Right kidney (tissue), 1 donor: ENCODE data around the gene CECR2.

Source experiments
- DNase-seq: peaks from one replicate; pipeline ENCODE4 v3.0.0-alpha.2; 2016

CECR2 gene

DNA sequence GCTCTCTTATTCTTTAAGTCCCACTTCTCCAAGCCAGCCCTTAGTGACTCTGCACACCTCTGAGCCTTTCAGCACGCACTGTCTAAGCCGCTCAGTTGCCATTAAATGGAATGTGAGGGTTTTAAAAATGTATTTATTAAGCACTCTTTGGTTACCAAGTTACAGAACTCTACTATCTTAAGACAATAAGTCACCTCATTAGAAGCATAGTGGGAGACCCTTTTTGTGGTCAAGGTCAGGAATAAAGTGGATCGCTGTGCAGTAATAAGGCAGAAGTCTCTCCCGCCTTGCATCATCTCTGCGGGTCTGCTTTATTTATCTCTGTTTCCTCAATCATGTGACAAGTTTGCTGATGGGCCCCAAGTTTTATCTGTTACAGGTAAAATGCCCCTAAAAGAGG, 205.9 kb downstream of the CECR2 start:
- no peak for DNase-seq

DNA sequence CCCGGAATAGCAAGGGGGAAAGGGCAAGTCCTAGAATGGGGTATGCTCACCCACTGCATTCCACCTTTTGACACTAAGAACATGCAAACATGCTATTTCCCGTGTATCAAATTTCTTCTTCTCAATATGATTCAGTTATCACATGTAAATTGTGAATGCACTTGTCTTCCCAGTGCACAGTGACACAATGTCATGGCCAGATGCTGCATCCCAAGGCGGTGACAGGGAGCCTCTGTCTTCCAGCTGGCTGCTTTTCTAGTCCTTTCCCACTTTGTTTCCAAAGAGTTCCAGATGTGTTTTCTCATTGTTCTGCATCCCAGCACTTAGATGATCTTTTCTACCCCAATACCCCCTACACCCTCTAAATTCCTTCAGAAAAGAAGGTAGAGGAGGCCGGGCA, 206.4 kb downstream of the CECR2 start:
- no peak for DNase-seq

DNA sequence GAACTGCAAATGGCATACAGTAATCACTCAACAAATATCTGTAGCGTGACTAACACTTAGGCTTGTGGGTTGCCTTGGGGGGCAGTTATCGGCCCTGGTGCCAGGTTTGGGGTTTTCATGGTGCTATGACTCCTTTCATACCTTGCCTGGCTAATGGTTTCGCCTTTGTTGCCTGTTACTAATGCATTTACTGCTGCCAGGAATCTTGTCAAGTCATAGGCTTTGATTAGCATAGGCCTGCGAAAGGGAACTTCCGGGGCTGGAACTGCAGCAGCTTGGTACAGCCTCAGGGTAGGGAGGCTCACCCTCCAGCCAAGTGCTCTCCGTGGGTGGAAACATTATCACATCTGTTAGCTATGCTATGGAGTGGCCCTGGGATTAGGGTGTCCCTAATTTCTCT, 207.2 kb downstream of the CECR2 start:
- no peak for DNase-seq

DNA sequence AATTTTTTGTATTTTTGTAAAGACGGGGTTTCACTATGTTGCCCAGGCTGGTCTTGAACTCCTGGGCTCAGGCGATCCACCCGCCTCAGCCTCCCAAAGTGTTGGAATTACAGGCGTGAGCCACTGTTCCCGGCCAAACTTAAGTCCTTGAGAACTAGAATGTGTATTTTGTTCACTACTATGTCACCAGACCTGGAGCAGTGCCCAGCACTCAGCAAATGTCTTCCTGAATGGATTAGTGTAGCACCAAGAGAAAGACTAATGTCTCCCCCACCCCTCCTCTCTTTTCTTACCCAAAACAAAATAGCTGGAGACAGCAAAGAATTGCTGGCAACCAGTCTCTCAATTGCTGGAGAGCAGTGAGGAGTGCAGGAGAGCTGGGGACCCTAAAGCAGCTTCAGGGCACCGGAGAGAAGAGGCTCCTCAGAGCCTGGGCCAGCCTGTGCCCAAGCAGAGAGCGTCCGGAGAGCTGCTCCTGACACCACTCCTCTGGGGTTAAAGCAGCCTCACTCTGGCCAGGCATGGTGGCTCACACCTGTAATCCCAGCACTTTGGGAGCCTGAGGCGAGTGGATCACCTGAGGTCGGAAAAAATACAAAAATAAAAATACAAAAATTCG, 209.0 kb downstream of the CECR2 start:
- DNase-seq: no peak

DNA sequence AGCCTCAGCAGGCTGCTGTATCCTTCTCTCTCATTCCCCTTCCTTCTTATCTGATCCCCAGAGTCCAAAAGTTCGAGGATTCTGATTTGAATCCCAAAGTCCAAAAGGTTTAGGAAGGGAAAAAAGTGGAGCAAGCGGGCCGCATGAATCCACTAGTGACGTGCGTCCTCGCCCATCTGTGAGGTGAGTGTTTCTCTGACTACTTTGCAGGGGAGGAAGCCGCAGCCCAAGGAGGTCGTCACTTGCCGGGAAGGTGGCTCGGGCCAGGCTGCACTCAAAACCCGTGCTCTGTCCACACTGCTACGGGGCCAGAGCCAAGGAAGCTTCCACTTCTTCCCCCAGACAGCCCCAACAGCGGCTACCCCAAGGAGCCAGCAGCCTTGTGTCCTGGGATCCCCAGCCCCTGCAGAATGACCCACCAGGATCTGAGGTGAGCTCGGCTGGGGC, 210.3 kb downstream of the CECR2 start:
- DNase-seq: no peak

DNA sequence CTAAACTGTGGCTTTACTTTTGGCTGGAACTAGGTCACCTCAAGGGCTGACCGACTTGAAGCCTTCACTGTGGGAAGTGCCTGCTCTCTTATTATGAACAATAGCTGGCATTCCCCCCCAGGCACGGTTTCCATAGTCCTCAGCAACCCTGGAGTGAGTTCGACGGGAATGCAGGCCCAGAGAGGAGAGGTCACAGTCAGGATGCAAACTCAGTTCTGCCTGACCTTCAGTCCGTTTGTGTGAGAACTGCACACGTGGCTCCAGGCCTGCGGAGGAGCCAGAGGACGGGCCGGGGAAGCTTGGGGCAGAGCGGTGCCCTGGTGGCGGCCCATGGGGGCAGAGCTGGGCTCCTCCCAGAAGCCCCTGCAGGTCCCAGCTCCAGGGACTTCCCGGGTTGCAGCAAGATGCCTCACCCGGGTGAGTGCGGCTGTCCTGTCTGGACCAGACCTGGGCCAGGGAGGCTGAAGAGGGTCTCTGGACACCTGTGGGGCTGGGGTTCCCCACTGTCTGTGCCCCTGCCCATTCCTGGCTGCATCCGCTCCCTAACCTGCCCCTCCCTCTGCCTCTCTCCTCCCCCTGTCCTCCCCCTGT, 211.3 kb downstream of the CECR2 start:
- DNase-seq: peak; percentile 11

DNA sequence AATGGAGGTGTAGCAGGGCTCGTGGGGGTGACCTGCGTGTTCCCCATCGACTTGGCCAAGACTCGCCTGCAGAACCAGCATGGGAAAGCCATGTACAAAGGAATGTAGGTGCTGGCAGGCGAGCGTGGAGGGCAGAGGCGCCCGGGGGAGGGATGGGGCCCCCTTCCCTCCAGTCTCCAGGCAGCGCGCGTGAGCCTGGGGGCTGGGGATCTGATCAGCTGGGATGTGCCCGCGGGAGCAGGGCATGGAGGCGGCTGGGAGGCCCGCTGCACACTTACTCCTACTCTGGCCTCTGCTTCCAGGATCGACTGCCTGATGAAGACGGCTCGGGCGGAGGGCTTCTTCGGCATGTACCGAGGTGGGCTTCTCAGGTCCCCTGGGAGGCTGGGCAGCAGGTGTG, 211.8 kb downstream of the CECR2 start:
- peak; percentile 32 for DNase-seq

DNA sequence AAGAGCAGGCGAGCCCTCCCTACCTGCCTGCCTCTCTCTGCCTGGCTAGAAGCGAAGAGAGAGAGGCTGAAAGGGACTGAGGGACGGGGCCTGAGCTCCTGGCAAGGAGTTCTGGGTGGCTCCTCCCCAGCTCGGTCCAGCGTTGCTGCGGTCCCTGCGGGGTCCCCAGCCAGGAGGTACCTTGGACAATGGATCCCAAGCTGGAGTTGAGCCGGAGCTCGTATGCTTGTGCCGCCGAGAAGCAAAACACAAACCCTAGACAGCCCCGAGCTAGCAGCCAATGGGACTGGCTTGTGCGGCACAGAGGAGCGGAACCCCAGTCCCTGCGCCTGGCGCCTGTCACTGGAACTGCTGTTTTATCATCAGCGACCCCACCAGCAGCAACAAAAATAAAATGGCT, 212.4 kb downstream of the CECR2 start:
- DNase-seq: no peak

DNA sequence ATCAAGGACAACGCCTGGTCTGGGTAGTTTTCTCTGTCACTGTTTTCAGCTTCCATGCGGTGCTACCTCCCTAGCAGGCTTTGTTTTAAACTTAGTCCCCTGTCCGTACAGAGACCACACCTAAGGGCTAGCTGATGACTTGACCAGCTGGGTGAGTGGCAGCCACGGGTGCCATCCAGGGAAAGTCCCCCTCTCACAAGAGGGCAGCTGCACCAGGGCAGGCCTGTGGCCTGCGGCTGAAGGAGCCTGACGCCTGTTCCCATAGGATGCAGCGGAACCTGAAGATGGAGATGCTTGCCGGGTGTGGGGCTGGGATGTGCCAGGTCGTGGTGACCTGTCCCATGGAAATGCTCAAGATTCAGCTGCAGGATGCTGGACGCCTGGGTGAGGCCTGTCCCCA, 213.9 kb downstream of the CECR2 start:
- no peak for DNase-seq

DNA sequence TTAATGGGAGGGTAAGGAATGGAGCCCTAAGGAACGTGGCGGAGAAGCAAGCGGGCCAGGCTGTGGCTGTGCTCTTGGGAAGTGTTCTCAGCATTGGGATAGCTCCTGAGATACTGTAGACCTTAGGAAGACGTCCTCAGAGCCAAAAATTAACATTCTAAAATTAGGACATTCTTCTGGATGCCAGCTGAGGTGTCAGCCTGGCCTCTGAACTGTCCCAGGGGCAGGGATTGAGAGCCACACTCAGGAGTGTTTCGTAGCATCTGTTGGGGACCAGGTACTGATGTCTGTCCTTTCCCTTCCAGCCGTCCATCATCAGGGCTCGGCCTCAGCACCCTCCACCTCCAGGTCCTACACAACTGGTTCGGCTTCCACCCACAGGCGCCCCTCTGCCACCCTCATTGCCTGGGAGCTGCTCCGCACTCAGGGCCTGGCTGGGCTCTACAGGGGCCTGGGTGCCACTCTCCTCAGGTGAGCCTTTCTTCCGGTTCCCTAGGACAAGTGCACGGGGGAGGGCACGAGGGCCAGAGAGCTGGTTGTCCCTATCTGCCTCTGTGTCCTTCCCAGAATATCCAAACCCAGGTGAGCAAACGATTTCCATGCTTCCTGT, 217.7 kb downstream of the CECR2 start:
- DNase-seq: no peak

DNA sequence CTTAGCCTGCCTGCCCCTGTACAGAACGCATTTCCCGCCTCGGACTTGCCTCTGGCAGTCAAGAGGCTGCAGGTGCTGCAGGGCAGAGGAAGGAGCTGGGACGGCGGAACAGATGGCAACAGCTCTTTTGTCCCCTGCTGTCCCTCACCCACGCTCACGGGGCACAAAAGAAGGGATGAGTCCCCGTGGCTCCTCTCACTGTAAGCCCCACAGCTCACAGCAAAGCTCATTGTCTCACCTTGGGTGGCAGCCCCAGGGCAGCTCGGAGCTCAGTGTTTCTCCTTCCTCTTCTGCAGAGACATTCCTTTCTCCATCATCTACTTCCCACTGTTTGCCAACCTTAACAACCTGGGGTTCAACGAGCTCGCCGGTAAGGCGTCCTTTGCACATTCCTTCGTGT, 218.4 kb downstream of the CECR2 start:
- no peak for DNase-seq

DNA sequence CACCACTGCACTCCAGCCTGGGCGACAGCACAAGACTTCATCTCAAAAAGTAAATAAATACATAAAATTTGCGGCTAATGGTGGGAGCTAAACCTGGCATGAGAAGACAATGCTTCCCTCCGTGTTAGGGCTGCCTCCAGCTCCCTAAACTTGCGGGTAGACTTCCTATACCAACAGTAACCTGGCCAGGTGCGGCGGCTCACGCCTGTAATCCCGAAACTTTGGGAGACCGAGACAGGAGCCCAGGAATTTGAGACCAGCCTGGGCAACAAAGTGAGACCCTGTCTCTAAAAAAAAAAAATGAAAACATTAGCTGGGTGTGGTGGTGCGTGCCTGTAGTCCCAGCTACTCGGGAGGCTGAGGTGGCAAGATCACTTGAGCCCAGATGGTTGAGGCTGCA, 219.3 kb downstream of the CECR2 start:
- no peak for DNase-seq

DNA sequence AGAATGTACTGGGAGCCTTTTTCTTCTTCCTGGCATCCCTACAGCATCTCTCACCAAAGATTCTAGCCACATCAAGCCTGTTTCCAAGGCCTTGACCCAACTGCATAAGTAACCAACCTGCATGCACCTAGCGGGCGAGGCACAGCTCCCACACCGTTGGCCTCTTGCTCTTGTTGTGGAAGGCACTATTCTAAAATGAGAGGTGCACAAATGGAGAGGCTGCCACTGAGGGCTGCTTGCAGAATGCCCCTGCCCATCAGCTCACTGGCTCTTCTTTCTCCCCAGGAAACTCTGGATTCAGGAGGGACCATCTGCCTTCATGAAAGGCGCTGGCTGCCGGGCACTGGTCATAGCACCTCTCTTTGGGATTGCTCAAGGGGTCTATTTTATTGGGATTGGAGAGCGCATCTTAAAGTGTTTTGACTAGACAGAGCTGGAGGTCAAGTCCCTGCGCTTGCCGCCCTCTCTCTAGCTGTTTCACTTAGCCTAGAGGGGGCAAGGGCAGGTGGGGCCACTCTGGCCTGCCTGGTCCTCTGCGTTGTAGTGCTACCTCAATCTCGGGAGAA, 220.6 kb downstream of the CECR2 start:
- no peak for DNase-seq

DNA sequence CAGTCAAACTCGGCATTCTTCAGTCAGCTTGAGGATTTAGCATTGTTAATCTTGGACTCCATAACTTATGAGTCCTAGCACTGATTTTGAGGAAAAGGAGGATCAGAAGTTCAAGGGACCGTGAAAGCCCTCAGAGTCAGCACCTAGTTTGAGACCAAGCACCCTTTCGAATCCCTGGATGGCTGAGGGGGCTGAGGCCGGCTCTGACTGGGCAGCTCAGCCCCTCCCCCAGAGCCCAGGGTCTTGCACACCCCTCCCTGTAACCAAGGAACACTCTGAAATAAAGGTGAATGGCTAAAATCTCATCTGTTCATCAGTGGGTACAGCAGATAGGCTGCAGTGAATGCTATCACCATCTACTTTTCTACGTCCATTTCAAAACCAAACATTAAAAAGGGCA, 221.3 kb downstream of the CECR2 start:
- DNase-seq: no peak

DNA sequence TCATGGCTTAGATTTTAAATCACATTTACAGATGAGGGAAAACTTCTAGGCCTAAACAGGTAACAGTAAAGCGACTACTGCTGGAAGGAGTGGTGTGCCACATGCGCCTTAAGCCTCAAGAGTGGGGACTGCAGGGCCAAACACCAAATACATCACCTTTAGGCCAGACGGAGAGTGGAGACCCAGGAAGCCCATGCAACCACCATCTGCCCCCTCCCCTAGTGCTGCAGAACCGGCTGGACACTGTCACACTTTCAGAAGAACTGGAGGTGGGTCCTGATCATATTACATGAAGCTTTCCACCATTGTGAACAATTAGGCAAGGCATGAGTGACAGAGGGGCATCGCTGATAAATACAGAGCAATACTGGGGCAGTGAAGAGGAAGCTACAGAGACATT, 222.9 kb downstream of the CECR2 start:
- DNase-seq: no peak

DNA sequence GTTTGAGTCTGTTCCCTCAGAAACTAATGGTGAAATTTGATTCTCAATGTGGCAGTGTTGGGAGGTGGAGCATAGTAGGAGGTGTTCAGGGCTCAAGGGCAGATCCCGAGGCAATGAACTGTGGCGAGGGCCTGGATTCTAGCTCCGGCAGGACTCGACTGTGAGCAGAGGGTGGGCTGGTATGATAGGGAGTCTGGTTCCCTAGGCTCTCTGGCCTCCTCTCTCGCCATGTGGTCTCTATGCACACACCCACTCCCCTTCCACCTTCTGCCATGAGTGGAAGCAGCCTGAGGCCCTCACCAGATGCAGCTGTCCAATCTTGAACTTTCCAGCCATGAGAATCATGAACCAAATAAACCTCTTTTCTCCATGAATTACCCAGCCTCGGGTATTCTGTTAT, 227.0 kb downstream of the CECR2 start:
- no peak for DNase-seq

DNA sequence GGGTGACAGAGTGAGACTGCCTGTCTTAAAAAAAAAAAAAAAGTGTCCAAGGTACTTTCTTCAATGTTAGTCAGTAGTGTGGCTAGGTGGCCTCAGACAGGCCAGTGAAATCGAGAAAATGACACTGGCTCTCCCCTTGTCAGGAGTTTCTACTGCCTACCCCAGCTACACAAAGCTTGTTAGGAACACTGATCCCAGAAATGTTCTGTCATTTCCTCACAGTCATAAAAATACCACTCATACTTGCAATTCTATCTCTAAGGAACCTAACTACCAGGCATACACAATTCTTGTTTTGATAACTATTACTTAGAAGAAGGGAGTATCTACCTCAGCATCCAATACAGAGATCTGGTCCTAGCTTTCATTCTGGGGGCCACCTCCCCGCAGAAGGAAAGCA, 228.0 kb downstream of the CECR2 start:
- DNase-seq: no peak

DNA sequence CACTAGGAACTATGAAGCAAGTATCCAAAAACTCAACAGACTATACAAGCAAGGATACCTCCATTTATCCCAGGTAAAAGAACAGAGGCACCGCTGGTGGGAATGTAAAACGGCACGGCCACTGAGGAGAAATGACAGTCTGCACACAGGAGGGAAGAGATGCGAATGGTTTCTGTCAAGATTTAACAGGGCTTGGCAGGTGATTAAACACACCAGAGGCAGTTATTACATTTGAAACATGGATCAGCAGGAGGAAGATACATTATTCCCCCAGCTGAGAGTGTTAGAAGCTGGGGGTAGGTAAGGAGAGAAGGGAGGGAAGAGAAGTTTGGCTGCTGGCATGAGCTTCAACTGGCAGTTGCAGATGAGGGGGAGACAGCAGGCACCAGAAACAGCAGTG, 229.1 kb downstream of the CECR2 start:
- no peak for DNase-seq

DNA sequence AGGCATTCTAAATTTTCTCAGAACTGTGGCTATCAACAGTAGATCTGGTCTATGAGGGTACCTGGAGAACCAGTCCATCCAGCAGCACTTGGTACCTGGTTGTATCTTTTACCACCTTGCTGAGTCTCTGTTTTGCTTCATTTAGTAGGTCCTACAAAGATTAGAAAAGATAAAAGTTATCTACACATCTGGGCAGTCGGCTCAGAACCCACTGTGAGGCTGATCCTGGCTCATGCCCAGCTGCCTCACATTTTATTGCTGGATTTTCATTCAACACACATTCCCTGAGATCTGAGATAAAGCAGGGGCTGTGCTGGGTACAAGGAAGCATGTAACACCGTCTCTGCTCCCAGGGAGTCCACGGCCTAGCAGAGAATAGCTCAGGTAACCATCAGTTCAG, 231.8 kb downstream of the CECR2 start:
- DNase-seq: no peak

DNA sequence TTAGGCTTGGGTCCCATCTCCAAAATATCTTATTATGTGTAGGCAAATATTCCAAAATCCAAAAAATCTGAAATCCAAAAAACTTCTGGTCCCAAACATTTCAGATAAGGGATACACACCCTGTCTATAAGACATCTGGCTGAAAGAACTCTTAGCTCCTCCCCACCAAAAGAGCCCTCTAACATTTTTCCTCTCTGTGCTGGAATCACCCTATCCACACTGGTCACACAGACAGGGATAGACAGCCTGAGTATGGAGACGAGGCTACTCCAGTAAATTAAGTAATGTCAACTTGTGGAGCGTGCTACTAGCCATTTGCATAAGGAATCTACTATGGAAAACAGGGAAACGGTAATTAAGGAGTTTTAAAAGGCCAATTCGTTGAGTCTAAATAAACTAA, 234.4 kb downstream of the CECR2 start:
- DNase-seq: no peak

DNA sequence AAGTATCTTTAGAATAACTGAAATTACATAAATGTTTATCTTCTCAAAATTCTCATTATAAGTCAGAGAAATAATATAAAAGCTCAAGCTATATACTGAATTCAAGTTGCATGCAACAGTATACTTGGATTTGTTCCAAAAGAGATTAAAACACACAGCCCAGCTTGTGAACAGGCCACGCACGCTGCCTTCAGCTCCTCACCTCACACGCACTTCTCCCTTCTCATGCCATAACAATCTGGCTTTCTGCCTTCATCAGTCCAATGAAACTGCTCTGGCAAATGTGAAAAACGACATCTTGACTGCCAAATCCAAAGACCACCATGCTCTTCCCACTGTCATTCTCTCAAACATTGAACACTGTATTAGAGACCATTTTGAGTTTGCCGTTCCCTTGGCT, 237.2 kb downstream of the CECR2 start:
- DNase-seq: no peak
